DND-41 (cell line): ENCODE data around the gene AKNA.
"Not testable (repeated sequence)": the region's sequence is repeated elsewhere in the genome, so short reads cannot be mapped to it uniquely, and the experiment has no call there.

Source experiments
- CTCF ChIP-seq: IDR thresholded peaks from 2 replicates; pipeline ENCODE4 v1.5.1; 2012; ENCODE audit warnings: borderline replicate concordance, low read length, moderate library complexity, mild to moderate bottlenecking; ENCODE audit not compliant: poor library complexity, severe bottlenecking; ENCODE audit errors: extremely low read depth
- EZH2 ChIP-seq: IDR thresholded peaks from 3 replicates; pipeline ENCODE4 v1.6.1; 2012; ENCODE audit warnings: borderline replicate concordance, low read depth, mild to moderate bottlenecking, moderate library complexity, low read length, inconsistent platforms; ENCODE audit not compliant: severe bottlenecking

GRCh38 chr9:114331229-114332195 lies 56.3 kb downstream of the AKNA start:
- TF ChIP-seq CTCF, EZH2: not testable (repeated sequence)
